T-helper 1 cell (primary cell): ENCODE data around the gene CRB2.

Source experiments
- DNase-seq, 5 donors: peaks; one replicate each; pipeline ENCODE4 v3.0.0-alpha.2; 2012 to 2020

Gene CRB2

GRCh38 chr9:123408313-123409262 is 52.6 kb downstream of the CRB2 start:
- no peak for DNase-seq

GRCh38 chr9:123410281-123410910 is 54.4 kb downstream of the CRB2 start:
- DNase-seq = no peak

- no peak for DNase-seq
Observed at GRCh38 chr9:123411191-123411590, 55.2 kb downstream of the CRB2 start.

GRCh38 chr9:123411636-123412035 is 55.6 kb downstream of the CRB2 start:
- DNase-seq = no peak

GRCh38 chr9:123412171-123412820 is 56.3 kb downstream of the CRB2 start:
- DNase-seq = no peak

- no peak for DNase-seq
Observed at GRCh38 chr9:123414204-123414603, 58.2 kb downstream of the CRB2 start.

GRCh38 chr9:123414936-123415930 is 59.2 kb downstream of the CRB2 start:
- DNase-seq = no peak

GRCh38 chr9:123416176-123416575 is 60.2 kb downstream of the CRB2 start:
- no peak for DNase-seq

- DNase-seq = no peak
Observed at GRCh38 chr9:123417289-123418051, 61.5 kb downstream of the CRB2 start.

- DNase-seq = no peak
Observed at GRCh38 chr9:123418052-123418430, 62.0 kb downstream of the CRB2 start.

GRCh38 chr9:123418506-123418905 is 62.5 kb downstream of the CRB2 start:
- DNase-seq = no peak

- no peak for DNase-seq
Observed at GRCh38 chr9:123419091-123419490, 63.1 kb downstream of the CRB2 start.

- no peak for DNase-seq
Observed at GRCh38 chr9:123419721-123420591, 64.0 kb downstream of the CRB2 start.

- DNase-seq = no peak
Observed at GRCh38 chr9:123420592-123421111, 64.7 kb downstream of the CRB2 start.

GRCh38 chr9:123421186-123421585 is 65.2 kb downstream of the CRB2 start:
- DNase-seq = no peak

- no peak for DNase-seq
Observed at GRCh38 chr9:123421801-123422455, 65.9 kb downstream of the CRB2 start.

- no peak for DNase-seq
Observed at GRCh38 chr9:123422635-123423310, 66.8 kb downstream of the CRB2 start.

- no peak for DNase-seq
Observed at GRCh38 chr9:123423311-123423640, 67.3 kb downstream of the CRB2 start.

- DNase-seq = no peak
Observed at GRCh38 chr9:123424131-123424530, 68.1 kb downstream of the CRB2 start.
